Osteocyte (in vitro differentiated cells): ENCODE results near the gene DTX4. TPM values are rescaled to one million over a fixed set of nuclear protein-coding genes. Genes with fewer than 3 reads are reported as not detected.
"Not testable (repeated sequence)": the region's sequence is repeated elsewhere in the genome, so short reads cannot be mapped to it uniquely, and the experiment has no call there.

Experiments
- DNase-seq: peaks from one replicate; pipeline ENCODE4 v3.0.0; 2021; ENCODE audit warnings: mixed read lengths; ENCODE audit not compliant: unreplicated experiment; ENCODE audit errors: extremely low spot score
- H3K27ac Mint-ChIP-seq: one replicate; pipeline ENCODE4 v1.8.0; 2021; ENCODE audit warnings: mild to moderate bottlenecking, mixed read lengths; ENCODE audit not compliant: unreplicated experiment
- H3K27me3 Mint-ChIP-seq: one replicate; pipeline ENCODE4 v1.8.0; 2021; ENCODE audit warnings: mixed read lengths; ENCODE audit not compliant: unreplicated experiment
- H3K36me3 Mint-ChIP-seq: one replicate; pipeline ENCODE4 v1.8.0; 2021; ENCODE audit warnings: mixed read lengths; ENCODE audit not compliant: unreplicated experiment
- H3K4me1 Mint-ChIP-seq: one replicate; pipeline ENCODE4 v1.8.0; 2021; ENCODE audit warnings: mixed read lengths; ENCODE audit not compliant: unreplicated experiment
- H3K4me3 Mint-ChIP-seq: one replicate; pipeline ENCODE4 v1.8.0; 2021; ENCODE audit warnings: mild to moderate bottlenecking, moderate library complexity, mixed read lengths; ENCODE audit not compliant: unreplicated experiment
- H3K9me3 Mint-ChIP-seq: one replicate; pipeline ENCODE4 v1.8.0; 2021; ENCODE audit warnings: mixed read lengths; ENCODE audit not compliant: unreplicated experiment
- CTCF ChIP-seq: fragments of 200-600 bp; sonication (generic); IDR thresholded peaks from 2 replicates; pipeline ENCODE4 v1.5.0; 2021; ENCODE audit warnings: antibody characterized with exemption, mild to moderate bottlenecking, moderate library complexity
- long read RNA-seq: library from polyadenylated mRNA; unstranded; transcript quantifications from one replicate; pipeline ENCODE4 v2.0.0, GENCODE V29; 2021
- total RNA-seq: library from RNA; stranded (reverse); gene quantifications from 2 replicates; pipeline ENCODE4 v1.2.1, GENCODE V29; 2021

Gene DTX4
- 1.2 and 2.7 TPM in 2 replicates for total RNA-seq
- long read RNA-seq, partial matches to known transcripts, result 0 of 4 reads
- long read RNA-seq, other reads (novel, unspliced or antisense), result 4 of 4 reads

- Mint-ChIP-seq H3K9me3 (no peaks in the 10 kb centered on the region), H3K36me3 (no peaks in the 10 kb centered on the region), H3K27ac (no peak within 1 kb of the TSS), H3K4me1 (peaks cover 12% of the 10 kb centered on the region), H3K27me3 (peaks cover 41% of the 10 kb centered on the region), H3K4me3 (peak within 1 kb of the TSS; percentile 77)
- peak; percentile 83 for TF ChIP-seq CTCF
- peak; percentile 95 for DNase-seq
Observed at GRCh38 chr11:59171508-59172322, at the start of gene DTX4. Gene DTX4 (plus strand): TSS chr11:59172132. CDS start chr11:59172596, 464 bp downstream.

- DNase-seq, result peak; percentile 94
- Mint-ChIP-seq H3K27me3 (no peaks in the 10 kb centered on the region), H3K4me3 (peak overlapping the region; percentile 73), H3K4me1 (peaks cover 3% of the 10 kb centered on the region), H3K36me3 (peaks cover 24% of the 10 kb centered on the region), H3K9me3 (no peaks in the 10 kb centered on the region), H3K27ac (peak overlapping the region; percentile 56)
- TF ChIP-seq CTCF, result no peak
Observed at GRCh38 chr11:59135648-59136461, 36.1 kb upstream of the DTX4 start.

- not testable (repeated sequence) for H3K9me3 Mint-ChIP-seq, H3K4me3 Mint-ChIP-seq, DNase-seq, H3K27ac Mint-ChIP-seq, H3K27me3 Mint-ChIP-seq, H3K4me1 Mint-ChIP-seq
- H3K36me3 Mint-ChIP-seq, result peaks cover 21% of the 10 kb centered on the region
Observed at GRCh38 chr11:59136551-59136950, 35.4 kb upstream of the DTX4 start.

GRCh38 chr11:59137190-59137589, 34.7 kb upstream of the DTX4 start:
- Mint-ChIP-seq H3K9me3 (no peaks in the 10 kb centered on the region), H3K27ac (no peak overlapping the region), H3K36me3 (peaks cover 17% of the 10 kb centered on the region), H3K27me3 (no peaks in the 10 kb centered on the region), H3K4me3 (no peak overlapping the region), H3K4me1 (peaks cover 10% of the 10 kb centered on the region)
- DNase-seq, result no peak
- TF ChIP-seq CTCF, result no peak

- DNase-seq, result no peak
- Mint-ChIP-seq H3K36me3 (peaks cover 7% of the 10 kb centered on the region), H3K4me1 (peaks cover 21% of the 10 kb centered on the region), H3K4me3 (no peak overlapping the region), H3K9me3 (no peaks in the 10 kb centered on the region), H3K27ac (no peak overlapping the region), H3K27me3 (no peaks in the 10 kb centered on the region)
- no peak for TF ChIP-seq CTCF
Observed at GRCh38 chr11:59138643-59139042, 33.3 kb upstream of the DTX4 start.
